Trophoblast cell (in vitro differentiated cells and primary cell): ENCODE data around the gene AMBRA1.

Experiments used
- DNase-seq, 2 donors: peaks; one replicate each; pipeline ENCODE4 v3.0.0-alpha.2; 2016
- H2AFZ ChIP-seq: 2 replicates; pipeline ENCODE4 v1.6.1; 2013; ENCODE audit warnings: low read length, moderate library complexity, mild to moderate bottlenecking; ENCODE audit not compliant: insufficient read depth, poor library complexity
- H2AK5ac ChIP-seq: 2 replicates; pipeline ENCODE4 v1.6.1; 2013; ENCODE audit warnings: mild to moderate bottlenecking, low read length
- H2BK120ac ChIP-seq: 2 replicates; pipeline ENCODE4 v1.6.1; 2013; ENCODE audit warnings: low read length, mild to moderate bottlenecking, moderate library complexity; ENCODE audit not compliant: insufficient read depth, poor library complexity
- H2BK12ac ChIP-seq: 2 replicates; pipeline ENCODE4 v1.6.1; 2013; ENCODE audit warnings: mild to moderate bottlenecking, low read length, moderate library complexity
- H2BK5ac ChIP-seq: 2 replicates; pipeline ENCODE4 v1.6.1; 2013; ENCODE audit warnings: low read length, low read depth, moderate library complexity, mild to moderate bottlenecking; ENCODE audit not compliant: poor library complexity
- H3K14ac ChIP-seq: 2 replicates; pipeline ENCODE4 v1.6.1; 2013; ENCODE audit warnings: mild to moderate bottlenecking, low read length
- H3K18ac ChIP-seq: 2 replicates; pipeline ENCODE4 v1.6.1; 2013; ENCODE audit warnings: mild to moderate bottlenecking, low read length
- H3K23ac ChIP-seq: 2 replicates; pipeline ENCODE4 v1.6.1; 2013; ENCODE audit warnings: low read length
- H3K27ac ChIP-seq: 2 replicates; pipeline ENCODE4 v1.5.1; 2013; ENCODE audit warnings: low read depth, mild to moderate bottlenecking, inconsistent platforms, low read length, moderate library complexity
- H3K27me3 ChIP-seq: 2 replicates; pipeline ENCODE4 v1.6.1; 2013; ENCODE audit warnings: inconsistent platforms, mild to moderate bottlenecking, low read length, moderate library complexity; ENCODE audit not compliant: insufficient read depth
- H3K36me3 ChIP-seq, 2 experiments: 1 replicate in 1 of 2; 2 replicates in 1 of 2; pipeline ENCODE4 v1.6.1; 2013; ENCODE audit warnings: low read length in 2 of 2, mild to moderate bottlenecking in 2 of 2, moderate library complexity in 1 of 2; ENCODE audit not compliant: insufficient read depth in 2 of 2, control insufficient read depth in 1 of 2
- H3K4ac ChIP-seq: 2 replicates; pipeline ENCODE4 v1.6.1; 2013; ENCODE audit warnings: low read depth, mild to moderate bottlenecking, low read length, moderate library complexity
- H3K4me1 ChIP-seq, 2 experiments: 1 replicate in 1 of 2; 2 replicates in 1 of 2; pipeline ENCODE4 v1.6.1; 2013; ENCODE audit warnings: low read length in 2 of 2, mild to moderate bottlenecking in 2 of 2, moderate library complexity in 1 of 2; ENCODE audit not compliant: insufficient read depth in 2 of 2, control insufficient read depth in 1 of 2
- H3K4me2 ChIP-seq: 2 replicates; pipeline ENCODE4 v1.6.1; 2013; ENCODE audit warnings: inconsistent platforms, mild to moderate bottlenecking, low read length, moderate library complexity
- H3K4me3 ChIP-seq: 2 replicates; pipeline ENCODE4 v1.5.1; 2013; ENCODE audit warnings: mild to moderate bottlenecking, low read depth, low read length, inconsistent platforms
- H3K79me1 ChIP-seq: one replicate; pipeline ENCODE4 v1.6.1; 2013; ENCODE audit warnings: low read length
- H3K79me2 ChIP-seq: 2 replicates; pipeline ENCODE4 v1.6.1; 2013; ENCODE audit warnings: low read length, mild to moderate bottlenecking; ENCODE audit not compliant: control insufficient read depth, insufficient read depth, poor library complexity
- H3K9ac ChIP-seq: 2 replicates; pipeline ENCODE4 v1.6.1; 2013; ENCODE audit warnings: mild to moderate bottlenecking, low read length
- H3K9me3 ChIP-seq: 2 replicates; pipeline ENCODE4 v1.6.1; 2013; ENCODE audit warnings: low read depth, mild to moderate bottlenecking, control low read depth, inconsistent platforms, low read length; ENCODE audit not compliant: insufficient read depth
- H4K12ac ChIP-seq: 2 replicates; pipeline ENCODE4 v1.6.1; 2013; ENCODE audit warnings: low read depth, mild to moderate bottlenecking, low read length, moderate library complexity
- H4K8ac ChIP-seq: 2 replicates; pipeline ENCODE4 v1.6.1; 2013; ENCODE audit warnings: low read depth, mild to moderate bottlenecking, low read length, moderate library complexity
- H4K91ac ChIP-seq: one replicate; pipeline ENCODE4 v1.6.1; 2013; ENCODE audit warnings: low read depth, mild to moderate bottlenecking, low read length, moderate library complexity
- WGBS: extraction: QIAGEN DNeasy Blood & Tissue Kit; methylation state at CpG from one replicate; pipeline ENCODE4 v1.1.7; 2013; ENCODE audit warnings: missing lambda C conversion rate; ENCODE audit not compliant: insufficient read length, insufficient coverage; ENCODE audit errors: extremely low coverage; 5-methylcytosine and 5-hydroxymethylcytosine counted together

Gene AMBRA1

GRCh38 chr11:46617972-46618314, 24.1 kb upstream of the AMBRA1 start:
- peak overlapping the region; percentile 100 for H4K8ac ChIP-seq
- peak overlapping the region; percentile 96 for H4K91ac ChIP-seq
- peak overlapping the region; percentile 98 for H2AFZ ChIP-seq
- H3K4me2 ChIP-seq, result peak overlapping the region; percentile 80
- H3K4ac ChIP-seq, result peak overlapping the region; percentile 91
- H3K79me2 ChIP-seq, result peaks cover 9% of the 10 kb centered on the region
- peaks cover 5 to 6% of the 10 kb centered on the region in 2 experiments for H3K4me1 ChIP-seq
- H3K4me3 ChIP-seq, result peak overlapping the region; percentile 96
- H3K27me3 ChIP-seq, result no peaks in the 10 kb centered on the region
- no peaks in the 10 kb centered on the region for H3K9me3 ChIP-seq
- H2BK12ac ChIP-seq, result no peak overlapping the region
- peak overlapping the region; percentile 35 for H4K12ac ChIP-seq
- H3K79me1 ChIP-seq, result peaks cover 10% of the 10 kb centered on the region
- H3K18ac ChIP-seq, result peak overlapping the region; percentile 43
- H3K36me3 ChIP-seq, result peaks cover 7 to 11% of the 10 kb centered on the region in 2 experiments
- H2BK120ac ChIP-seq, result peak overlapping the region; percentile 88
- no CpG with 5 or more reads among the region's 9 CpGs for WGBS
- no peak overlapping the region for H3K23ac ChIP-seq
- H3K14ac ChIP-seq, result peak overlapping the region; percentile 99
- no peak for DNase-seq
- H2BK5ac ChIP-seq, result peak overlapping the region; percentile 85
- H3K9ac ChIP-seq, result peak overlapping the region; percentile 88
- peak overlapping the region; percentile 62 for H3K27ac ChIP-seq
- peak overlapping the region; percentile 47 for H2AK5ac ChIP-seq

GRCh38 chr11:46617134-46617971, 23.5 kb upstream of the AMBRA1 start, which contains the start of the genes ATG13 and HARBI1:
ATG13 (plus strand) TSS chr11:46617553; CDS start chr11:46644292, 26,739 bp downstream.
HARBI1 (minus strand) TSS chr11:46617227; CDS start chr11:46616237, 990 bp downstream.
- Histone ChIP-seq H2AFZ (peak within 1 kb of the TSS; percentile 98), H3K23ac (no peak within 1 kb of the TSS), H3K14ac (peak within 1 kb of the TSS; percentile 99), H3K9me3 (no peaks in the 10 kb centered on the region), H3K79me1 (peaks cover 10% of the 10 kb centered on the region), H3K4me1 (peaks cover 5 to 6% of the 10 kb centered on the region in 2 experiments), H3K4ac (peak within 1 kb of the TSS; percentile 91), H3K18ac (peak within 1 kb of the TSS; percentile 97), H3K27me3 (no peaks in the 10 kb centered on the region), H3K9ac (peak within 1 kb of the TSS; percentile 93), H2BK5ac (peak within 1 kb of the TSS; percentile 85), H3K36me3 (peaks cover 7% of the 10 kb centered on the region in 2 experiments), H3K27ac (peak within 1 kb of the TSS; percentile 62), H4K91ac (peak within 1 kb of the TSS; percentile 96), H4K12ac (peak within 1 kb of the TSS; percentile 99), H3K4me2 (peak within 1 kb of the TSS; percentile 80), H2BK120ac (peak within 1 kb of the TSS; percentile 88), H3K79me2 (peaks cover 9% of the 10 kb centered on the region), H4K8ac (peak within 1 kb of the TSS; percentile 100), H2BK12ac (no peak within 1 kb of the TSS), H3K4me3 (peak within 1 kb of the TSS; percentile 96), H2AK5ac (peak within 1 kb of the TSS; percentile 91)
- peak; percentile 93 to 94 for DNase-seq
- WGBS, result no CpG with 5 or more reads among the region's 72 CpGs

- peak overlapping the region; percentile 63 for H3K4me2 ChIP-seq
- WGBS, result no CpG with 5 or more reads among the region's 15 CpGs
These were observed 22.8 kb upstream of the AMBRA1 start for GRCh38 chr11:46616551-46617133.

GRCh38 chr11:46615756-46616155, 21.9 kb upstream of the AMBRA1 start:
- H3K4me2 ChIP-seq, result no peak overlapping the region
- H3K9me3 ChIP-seq, result no peaks in the 10 kb centered on the region
- H3K27me3 ChIP-seq, result no peaks in the 10 kb centered on the region
- no peak overlapping the region for H3K23ac ChIP-seq
- no peak overlapping the region for H3K4me3 ChIP-seq
- no peak for DNase-seq
- H3K14ac ChIP-seq, result no peak overlapping the region
- no peak overlapping the region for H2AFZ ChIP-seq
- H4K12ac ChIP-seq, result no peak overlapping the region
- H2BK5ac ChIP-seq, result no peak overlapping the region
- no peak overlapping the region for H3K18ac ChIP-seq
- peak overlapping the region; percentile 41 for H3K9ac ChIP-seq
- H4K91ac ChIP-seq, result no peak overlapping the region
- H2BK12ac ChIP-seq, result no peak overlapping the region
- H3K4me1 ChIP-seq, result peaks cover 5 to 6% of the 10 kb centered on the region in 2 experiments
- no peak overlapping the region for H3K27ac ChIP-seq
- H3K79me2 ChIP-seq, result peaks cover 9% of the 10 kb centered on the region
- peaks cover 10% of the 10 kb centered on the region for H3K79me1 ChIP-seq
- no peak overlapping the region for H2BK120ac ChIP-seq
- no peak overlapping the region for H3K4ac ChIP-seq
- peaks cover 7% of the 10 kb centered on the region in 2 experiments for H3K36me3 ChIP-seq
- no peak overlapping the region for H4K8ac ChIP-seq
- no CpG with 5 or more reads among the region's 7 CpGs for WGBS
- H2AK5ac ChIP-seq, result no peak overlapping the region

More at GRCh38 chr11:46616551-46617133, 22.8 kb upstream of the AMBRA1 start:
- H3K14ac ChIP-seq, result peak overlapping the region; percentile 12
- peak overlapping the region; percentile 78 for H4K12ac ChIP-seq
- no peak overlapping the region for H2BK120ac ChIP-seq
- peak; percentile 26 to 69 for DNase-seq
- peak overlapping the region; percentile 46 for H4K91ac ChIP-seq
- H2AK5ac ChIP-seq, result no peak overlapping the region
- peak overlapping the region; percentile 45 for H2BK5ac ChIP-seq
- H3K4ac ChIP-seq, result no peak overlapping the region
- peak overlapping the region; percentile 93 for H3K9ac ChIP-seq
- H3K18ac ChIP-seq, result peak overlapping the region; percentile 7
- peaks cover 7% of the 10 kb centered on the region in 2 experiments for H3K36me3 ChIP-seq
- H3K23ac ChIP-seq, result no peak overlapping the region
- H3K79me1 ChIP-seq, result peaks cover 10% of the 10 kb centered on the region
- peaks cover 9% of the 10 kb centered on the region for H3K79me2 ChIP-seq
- peak overlapping the region; percentile 29 for H3K27ac ChIP-seq
- no peak overlapping the region for H2BK12ac ChIP-seq
- no peaks in the 10 kb centered on the region for H3K9me3 ChIP-seq
- no peaks in the 10 kb centered on the region for H3K27me3 ChIP-seq
- peak overlapping the region; percentile 84 for H3K4me3 ChIP-seq
- H3K4me1 ChIP-seq, result peaks cover 5 to 6% of the 10 kb centered on the region in 2 experiments
- H4K8ac ChIP-seq, result peak overlapping the region; percentile 68
- peak overlapping the region; percentile 66 for H2AFZ ChIP-seq
